DOHH2 (cell line): ENCODE results near the gene CD34.

Experiments used
- H3F3A ChIP-seq: fragments of 200-600 bp; sonication (generic), shearing (Covaris generic); 2 replicates; pipeline ENCODE4 v1.6.0; 2016; ENCODE audit warnings: antibody characterized with exemption, mild to moderate bottlenecking; ENCODE audit not compliant: control insufficient read depth, insufficient read depth
- H3K27ac ChIP-seq: fragments of 200-600 bp; sonication (generic); 2 replicates; pipeline ENCODE4 v1.5.1; 2014; ENCODE audit warnings: low read depth, mild to moderate bottlenecking, low read length, moderate library complexity
- H3K27me3 ChIP-seq: fragments of 200-600 bp; sonication (generic); 2 replicates; pipeline ENCODE4 v1.6.1; 2014; ENCODE audit warnings: mild to moderate bottlenecking, low read length, mixed read lengths; ENCODE audit not compliant: control insufficient read depth
- H3K36me3 ChIP-seq: fragments of 200-600 bp; sonication (generic); 2 replicates; pipeline ENCODE4 v1.6.1; 2014; ENCODE audit warnings: mild to moderate bottlenecking, low read length, moderate library complexity, mixed read lengths; ENCODE audit not compliant: control insufficient read depth
- H3K4me1 ChIP-seq: fragments of 200-600 bp; sonication (generic); 2 replicates; pipeline ENCODE4 v1.6.1; 2014; ENCODE audit warnings: mild to moderate bottlenecking, low read length, mixed read lengths; ENCODE audit not compliant: control insufficient read depth
- H3K4me2 ChIP-seq: fragments of 200-600 bp; sonication (generic); 2 replicates; pipeline ENCODE4 v1.6.0; 2014; ENCODE audit warnings: mild to moderate bottlenecking, low read length, moderate library complexity
- H3K4me3 ChIP-seq: fragments of 200-600 bp; sonication (generic); 2 replicates; pipeline ENCODE4 v1.5.1; 2014; ENCODE audit warnings: mild to moderate bottlenecking, low read length, mixed read lengths
- H3K79me2 ChIP-seq: fragments of 200-600 bp; sonication (generic); 2 replicates; pipeline ENCODE4 v1.6.1; 2014; ENCODE audit warnings: mild to moderate bottlenecking, low read length, mixed read lengths; ENCODE audit not compliant: control insufficient read depth
- H3K9me2 ChIP-seq: fragments of 200-600 bp; sonication (generic); replicated peaks from 2 replicates; pipeline ENCODE4 v1.6.1; 2014; ENCODE audit warnings: mild to moderate bottlenecking, low read length, mixed read lengths; ENCODE audit not compliant: control insufficient read depth
- H3K9me3 ChIP-seq: fragments of 200-600 bp; sonication (generic); 2 replicates; pipeline ENCODE4 v1.6.1; 2014; ENCODE audit warnings: antibody characterized with exemption, low read length, mixed read lengths; ENCODE audit not compliant: control insufficient read depth, insufficient read depth
- H4K20me1 ChIP-seq: fragments of 200-600 bp; sonication (generic); 2 replicates; pipeline ENCODE4 v1.6.0; 2014; ENCODE audit warnings: low read depth, mild to moderate bottlenecking, antibody characterized with exemption, low read length, moderate library complexity; ENCODE audit not compliant: control insufficient read depth, insufficient read depth
- EZH2phosphoT487 ChIP-seq: fragments of 200-600 bp; sonication (generic); IDR thresholded peaks from 2 replicates; pipeline ENCODE4 v1.6.1; 2017; ENCODE audit warnings: borderline replicate concordance, mild to moderate bottlenecking, antibody characterized with exemption, low read length, moderate library complexity, mixed read lengths
- TF ChIP-seq, protein P1 (sequence below): fragments of 200-600 bp; sonication (generic); IDR thresholded peaks from one replicate; pipeline ENCODE4 v1.5.1; 2014; ENCODE audit warnings: antibody characterized with exemption, mild to moderate bottlenecking, low read depth, low read length; ENCODE audit not compliant: poor library complexity, severe bottlenecking

Gene CD34

DNA sequence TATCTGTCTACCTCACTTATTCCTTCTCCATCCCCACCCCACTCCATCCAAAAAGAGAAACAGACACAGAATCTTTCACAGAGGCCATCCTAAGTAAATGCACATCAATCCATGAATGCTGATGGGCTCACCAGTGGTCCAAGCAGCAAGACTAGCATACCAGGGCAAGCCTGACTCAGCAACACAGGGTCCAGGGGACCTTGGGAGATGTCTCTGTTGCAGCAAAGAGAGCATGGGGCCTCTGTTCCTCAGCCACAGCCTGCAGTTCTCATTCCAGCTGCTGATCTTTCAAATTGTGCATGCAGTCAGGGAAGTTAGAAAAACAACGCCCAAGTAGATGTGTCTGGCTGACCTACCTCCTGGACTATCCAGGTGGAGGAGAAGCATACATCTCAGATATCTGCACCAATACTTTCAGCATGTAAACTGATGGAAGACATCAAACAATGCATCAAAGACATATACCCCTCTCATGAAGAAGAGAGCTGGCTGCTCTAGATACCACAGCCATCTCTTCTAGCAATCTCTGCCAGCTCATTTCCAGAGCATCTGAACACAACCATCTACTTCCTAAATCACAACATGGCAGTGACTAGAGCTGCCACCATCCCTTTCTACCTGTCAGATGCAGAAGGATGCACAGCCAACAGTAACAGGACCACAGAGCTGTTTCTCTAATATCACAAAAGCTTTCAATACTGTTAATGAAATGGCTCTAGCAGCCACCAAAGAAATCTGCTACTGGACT, 54.5 kb downstream of the CD34 start:
- H3K9me2 ChIP-seq: no peaks in the 10 kb centered on the region
- TF ChIP-seq EZH2phosphoT487: no peak
- TF ChIP-seq, protein P1, sequence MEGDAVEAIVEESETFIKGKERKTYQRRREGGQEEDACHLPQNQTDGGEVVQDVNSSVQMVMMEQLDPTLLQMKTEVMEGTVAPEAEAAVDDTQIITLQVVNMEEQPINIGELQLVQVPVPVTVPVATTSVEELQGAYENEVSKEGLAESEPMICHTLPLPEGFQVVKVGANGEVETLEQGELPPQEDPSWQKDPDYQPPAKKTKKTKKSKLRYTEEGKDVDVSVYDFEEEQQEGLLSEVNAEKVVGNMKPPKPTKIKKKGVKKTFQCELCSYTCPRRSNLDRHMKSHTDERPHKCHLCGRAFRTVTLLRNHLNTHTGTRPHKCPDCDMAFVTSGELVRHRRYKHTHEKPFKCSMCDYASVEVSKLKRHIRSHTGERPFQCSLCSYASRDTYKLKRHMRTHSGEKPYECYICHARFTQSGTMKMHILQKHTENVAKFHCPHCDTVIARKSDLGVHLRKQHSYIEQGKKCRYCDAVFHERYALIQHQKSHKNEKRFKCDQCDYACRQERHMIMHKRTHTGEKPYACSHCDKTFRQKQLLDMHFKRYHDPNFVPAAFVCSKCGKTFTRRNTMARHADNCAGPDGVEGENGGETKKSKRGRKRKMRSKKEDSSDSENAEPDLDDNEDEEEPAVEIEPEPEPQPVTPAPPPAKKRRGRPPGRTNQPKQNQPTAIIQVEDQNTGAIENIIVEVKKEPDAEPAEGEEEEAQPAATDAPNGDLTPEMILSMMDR: no peak
- no peak overlapping the region for H3K4me3 ChIP-seq
- no peaks in the 10 kb centered on the region for H3F3A ChIP-seq
- no peaks in the 10 kb centered on the region for H3K36me3 ChIP-seq
- H3K79me2 ChIP-seq: no peaks in the 10 kb centered on the region
- no peaks in the 10 kb centered on the region for H3K4me1 ChIP-seq
- H3K9me3 ChIP-seq: no peaks in the 10 kb centered on the region
- H4K20me1 ChIP-seq: no peaks in the 10 kb centered on the region
- no peaks in the 10 kb centered on the region for H3K27me3 ChIP-seq
- H3K27ac ChIP-seq: no peak overlapping the region
- H3K4me2 ChIP-seq: no peak overlapping the region

DNA sequence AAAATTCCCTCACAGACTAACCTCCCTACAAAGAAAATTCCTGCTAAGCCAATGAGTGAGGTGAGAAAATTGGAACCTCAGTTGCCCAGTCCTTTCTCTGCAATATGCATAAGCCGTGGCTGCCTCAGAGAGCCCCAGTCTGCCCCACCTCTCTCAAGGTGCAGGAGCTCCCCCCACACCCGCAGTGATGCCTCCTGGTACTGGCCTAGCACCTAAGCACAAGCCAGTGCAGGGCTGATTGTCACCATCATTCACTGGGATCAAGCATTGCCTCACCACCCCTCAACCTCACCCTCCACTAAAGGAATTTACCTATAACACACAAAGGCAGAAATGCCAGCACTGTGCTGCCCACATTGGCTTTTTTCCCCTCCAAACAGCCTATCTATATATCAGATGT, 56.9 kb downstream of the CD34 start:
- Histone ChIP-seq H3K36me3 (no peaks in the 10 kb centered on the region), H3K27ac (no peak overlapping the region), H3K9me3 (no peaks in the 10 kb centered on the region), H3K4me2 (no peak overlapping the region), H3K4me1 (no peaks in the 10 kb centered on the region), H3K4me3 (no peak overlapping the region), H4K20me1 (no peaks in the 10 kb centered on the region), H3K27me3 (no peaks in the 10 kb centered on the region), H3K9me2 (no peaks in the 10 kb centered on the region), H3K79me2 (no peaks in the 10 kb centered on the region), H3F3A (no peaks in the 10 kb centered on the region)
- no peak for TF ChIP-seq EZH2phosphoT487

DNA sequence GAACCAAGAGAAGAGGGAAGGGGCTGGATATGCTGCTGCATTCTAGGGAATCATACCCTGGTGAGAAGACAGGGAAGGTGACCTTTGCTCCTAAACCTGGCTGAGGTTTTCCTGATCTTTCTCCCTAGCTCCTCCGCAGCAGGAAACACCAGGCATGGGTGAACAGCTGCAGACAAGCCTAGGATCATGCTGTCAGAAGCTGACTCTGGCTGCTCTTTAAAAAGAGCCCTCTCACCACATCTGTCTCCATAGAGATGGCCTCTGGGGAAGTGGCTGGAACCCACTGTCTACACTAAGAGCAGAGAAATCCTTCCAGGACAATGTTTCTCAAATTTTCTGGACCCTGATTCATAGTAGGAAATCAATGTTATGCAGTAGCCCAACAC, 57.6 kb downstream of the CD34 start:
- Histone ChIP-seq H3K9me3 (no peaks in the 10 kb centered on the region), H3K9me2 (no peaks in the 10 kb centered on the region), H3K27me3 (no peaks in the 10 kb centered on the region), H3K4me3 (no peak overlapping the region), H3K36me3 (no peaks in the 10 kb centered on the region), H3K4me2 (no peak overlapping the region), H4K20me1 (no peaks in the 10 kb centered on the region), H3K4me1 (no peaks in the 10 kb centered on the region), H3F3A (no peaks in the 10 kb centered on the region), H3K27ac (no peak overlapping the region), H3K79me2 (no peaks in the 10 kb centered on the region)
- no peak for TF ChIP-seq EZH2phosphoT487
- TF ChIP-seq, protein P1: no peak

DNA sequence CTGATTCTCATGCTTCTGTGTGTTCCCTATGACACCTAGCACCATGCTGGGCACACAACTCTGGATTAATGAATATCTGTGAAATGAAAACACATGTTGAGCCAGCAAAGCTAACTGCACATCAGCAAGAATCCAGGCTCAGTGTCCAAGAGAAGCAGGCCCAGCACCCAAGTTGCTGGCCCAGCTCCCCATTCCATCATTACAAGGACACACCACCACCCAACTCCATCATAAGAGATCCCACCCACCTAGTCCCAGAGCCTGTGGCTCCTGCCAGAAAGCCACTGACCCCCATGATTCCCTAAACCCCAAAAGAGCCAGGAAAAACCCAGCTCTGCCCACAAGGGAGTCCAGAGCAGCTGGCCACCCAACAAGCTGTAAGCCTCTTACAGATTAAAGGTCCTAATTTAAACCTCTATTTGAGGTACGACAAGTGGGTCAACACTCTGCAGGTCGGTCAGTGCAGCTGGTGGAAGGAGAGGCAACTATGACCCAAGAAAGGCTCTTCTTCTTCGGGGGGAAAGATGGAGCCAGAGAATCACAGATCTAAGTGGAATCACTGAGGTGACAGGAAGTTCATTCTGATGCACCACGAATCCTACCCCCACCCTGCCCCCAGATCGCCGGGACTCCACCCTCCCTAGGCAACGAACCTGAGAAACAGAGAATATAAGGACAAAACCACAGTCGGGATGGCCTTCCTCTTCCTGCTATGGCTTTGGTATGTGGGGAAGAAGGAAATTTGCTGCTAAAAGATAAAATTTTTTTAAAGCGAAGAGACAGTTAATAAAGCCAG, 58.2 kb downstream of the CD34 start:
- no peaks in the 10 kb centered on the region for H3K79me2 ChIP-seq
- H3K9me2 ChIP-seq: no peaks in the 10 kb centered on the region

More for the DNA sequence above, 58.2 kb downstream of the CD34 start:
- no peaks in the 10 kb centered on the region for H3K9me3 ChIP-seq
- no peaks in the 10 kb centered on the region for H3K27me3 ChIP-seq
- H3K27ac ChIP-seq: no peak overlapping the region
- H3F3A ChIP-seq: no peaks in the 10 kb centered on the region
- no peak overlapping the region for H3K4me2 ChIP-seq
- H3K4me3 ChIP-seq: no peak overlapping the region
- no peaks in the 10 kb centered on the region for H3K36me3 ChIP-seq
- H3K4me1 ChIP-seq: no peaks in the 10 kb centered on the region
- TF ChIP-seq, protein P1: no peak
- TF ChIP-seq EZH2phosphoT487: no peak
- no peaks in the 10 kb centered on the region for H4K20me1 ChIP-seq
